GM12873 (cell line): Measurements from ENCODE around the gene DDX25.

Experiments
- CTCF ChIP-seq: IDR thresholded peaks from 2 replicates; pipeline ENCODE4 v1.5.1; 2012; ENCODE audit warnings: low read depth, mild to moderate bottlenecking, moderate library complexity, low read length, control low read depth; ENCODE audit not compliant: insufficient read depth; ENCODE audit errors: missing control alignments

DDX25 gene

DNA sequence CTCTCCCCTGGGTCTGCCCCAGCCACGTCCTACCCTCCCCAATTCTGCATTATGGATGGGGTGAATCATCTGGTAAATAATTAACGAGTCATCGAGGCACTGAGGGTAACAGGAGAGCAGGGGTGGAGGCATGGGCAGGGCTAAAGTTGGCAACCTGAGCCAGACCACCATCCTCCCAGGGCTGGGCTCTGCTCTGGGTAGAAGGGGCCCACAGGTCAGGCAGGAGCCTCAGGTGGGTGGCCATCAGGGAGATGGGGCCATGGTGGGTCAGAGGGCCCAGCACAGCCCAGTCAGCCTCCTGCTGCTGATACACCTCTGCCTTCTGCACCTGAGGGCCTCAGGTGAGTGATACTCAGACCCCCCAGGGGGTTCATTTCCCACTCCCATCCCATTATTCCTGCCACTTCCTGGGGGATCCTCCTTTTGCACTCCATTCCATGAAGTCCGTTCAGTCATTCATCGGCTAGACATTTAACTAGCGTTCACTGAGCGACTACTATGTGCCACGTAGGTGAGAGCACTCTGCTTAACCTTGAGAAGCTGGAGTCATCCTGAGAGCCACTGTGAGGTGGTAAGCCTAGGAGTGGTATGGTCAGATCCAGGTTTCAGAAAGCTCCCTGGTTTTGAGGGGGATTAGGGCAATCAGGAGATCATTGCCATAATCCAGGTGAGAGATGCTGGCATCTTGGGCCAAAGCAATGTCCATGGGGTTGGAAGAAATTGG lies 41.7 kb downstream of the DDX25 start, which contains the start of gene VSIG10L2:
VSIG10L2 (plus strand) TSS at position 248 of the 724 bp plus-strand sequence; CDS start at position 260, 12 bp downstream.
- no peak for TF ChIP-seq CTCF

DNA sequence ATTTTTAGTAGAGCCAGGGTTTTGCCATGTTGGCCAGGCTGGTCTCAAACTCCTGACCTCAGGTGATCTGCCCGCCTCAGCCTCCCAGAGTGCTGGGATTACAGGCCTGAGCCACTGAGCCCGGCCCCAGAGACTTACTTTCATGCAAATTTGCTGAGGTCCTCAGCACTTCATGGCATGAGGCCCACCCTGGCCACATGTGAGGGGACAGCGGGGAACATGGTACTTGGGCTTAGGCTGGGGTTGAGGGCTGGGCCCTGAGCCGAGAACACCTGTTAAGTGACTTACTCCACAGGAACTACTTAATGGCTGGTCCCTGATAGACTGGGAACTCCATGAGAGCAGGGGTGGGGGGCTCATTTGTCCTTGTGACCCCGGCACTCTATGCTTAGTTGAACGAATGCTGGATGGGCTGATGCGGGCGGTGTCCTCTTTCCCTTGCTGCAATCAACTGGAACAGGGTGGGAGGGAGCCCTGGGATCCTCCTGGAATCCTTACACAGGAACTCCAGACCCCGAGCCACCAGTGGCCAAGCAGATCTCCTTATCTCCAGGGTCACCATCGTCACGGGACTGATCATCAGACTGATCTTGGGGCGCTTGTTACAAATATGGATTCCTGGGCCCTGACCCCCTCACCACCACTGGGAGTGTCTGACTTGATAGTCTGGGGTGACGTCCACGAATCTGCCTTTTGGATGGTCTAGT lies 42.6 kb downstream of the DDX25 start:
- no peak for TF ChIP-seq CTCF

DNA sequence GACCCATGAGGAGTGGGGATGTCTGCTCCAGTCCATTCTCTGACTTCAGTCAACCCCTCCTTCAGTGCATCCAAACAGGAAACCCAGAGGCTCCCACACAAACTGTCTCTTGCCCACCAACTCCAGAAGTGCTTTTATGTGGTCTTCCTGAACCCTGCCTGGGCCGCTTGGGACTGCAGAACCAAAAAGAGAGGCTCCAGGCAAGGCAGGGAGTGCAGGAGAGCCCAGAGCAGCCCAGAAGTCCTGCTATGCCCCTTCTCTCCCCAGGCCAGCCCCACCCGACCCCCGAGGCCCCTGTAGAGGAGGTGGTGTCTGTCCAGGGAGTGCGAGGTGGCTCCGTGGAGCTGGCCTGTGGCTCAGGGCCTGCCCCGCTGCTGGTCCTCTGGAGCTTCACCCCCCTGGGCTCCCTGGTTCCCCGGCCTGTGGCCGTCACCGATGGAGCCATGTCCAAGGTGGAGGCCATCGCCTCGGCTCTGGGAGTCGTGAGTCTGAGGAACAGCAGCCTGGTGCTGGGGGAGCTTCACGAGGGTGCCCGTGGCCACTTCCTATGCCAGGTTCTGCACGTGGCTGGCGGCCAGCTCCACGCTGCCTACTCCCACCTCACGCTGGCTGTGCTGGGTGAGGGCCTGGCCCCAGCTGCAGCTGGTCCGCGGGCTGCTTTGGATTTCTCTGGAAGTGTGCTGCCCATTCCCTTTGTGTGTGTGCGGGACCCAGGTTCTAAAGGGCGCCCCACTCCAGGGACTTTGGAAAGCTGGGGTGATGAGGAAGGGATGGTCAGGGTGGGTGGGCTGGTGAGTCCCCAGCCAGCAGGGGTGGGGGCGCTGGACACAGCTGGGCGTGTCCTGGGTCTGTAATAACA lies 43.3 kb downstream of the DDX25 start:
- no peak for TF ChIP-seq CTCF

DNA sequence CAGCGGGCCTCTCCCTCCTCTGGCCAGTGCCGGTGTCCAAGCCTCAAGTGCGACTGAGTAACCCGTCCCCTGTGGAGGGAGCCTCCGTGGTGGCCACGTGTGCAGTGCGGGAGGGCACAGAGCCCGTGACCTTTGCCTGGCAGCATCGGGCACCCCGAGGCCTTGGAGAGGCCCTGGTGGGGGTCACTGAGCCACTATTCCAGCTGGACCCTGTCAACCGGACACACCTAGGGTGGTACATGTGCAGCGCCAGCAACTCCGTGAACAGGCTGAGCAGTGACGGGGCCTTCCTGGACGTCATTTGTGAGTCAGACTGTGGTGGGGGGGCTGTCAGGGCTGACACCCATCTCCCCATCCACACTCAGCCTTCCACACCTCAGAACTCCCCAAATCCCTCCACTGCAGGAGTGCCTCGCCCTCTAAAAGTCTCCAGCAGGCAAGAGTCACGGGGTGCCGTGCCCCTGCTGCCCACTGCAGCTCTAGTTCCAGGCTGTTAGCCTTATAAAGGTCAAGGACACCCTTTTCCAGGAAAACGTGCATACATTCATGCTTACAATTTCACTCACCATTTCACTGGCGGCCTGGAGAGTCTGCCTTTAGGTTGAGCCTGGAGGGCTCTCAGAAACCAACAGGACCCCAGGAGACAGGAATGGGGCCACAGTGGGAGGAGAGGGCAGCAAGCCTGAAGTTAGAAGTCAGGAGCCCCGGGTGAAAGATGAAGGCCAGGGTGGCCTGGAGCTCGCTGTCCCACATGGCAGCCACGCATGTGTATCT lies 44.2 kb downstream of the DDX25 start:
- no peak for TF ChIP-seq CTCF

DNA sequence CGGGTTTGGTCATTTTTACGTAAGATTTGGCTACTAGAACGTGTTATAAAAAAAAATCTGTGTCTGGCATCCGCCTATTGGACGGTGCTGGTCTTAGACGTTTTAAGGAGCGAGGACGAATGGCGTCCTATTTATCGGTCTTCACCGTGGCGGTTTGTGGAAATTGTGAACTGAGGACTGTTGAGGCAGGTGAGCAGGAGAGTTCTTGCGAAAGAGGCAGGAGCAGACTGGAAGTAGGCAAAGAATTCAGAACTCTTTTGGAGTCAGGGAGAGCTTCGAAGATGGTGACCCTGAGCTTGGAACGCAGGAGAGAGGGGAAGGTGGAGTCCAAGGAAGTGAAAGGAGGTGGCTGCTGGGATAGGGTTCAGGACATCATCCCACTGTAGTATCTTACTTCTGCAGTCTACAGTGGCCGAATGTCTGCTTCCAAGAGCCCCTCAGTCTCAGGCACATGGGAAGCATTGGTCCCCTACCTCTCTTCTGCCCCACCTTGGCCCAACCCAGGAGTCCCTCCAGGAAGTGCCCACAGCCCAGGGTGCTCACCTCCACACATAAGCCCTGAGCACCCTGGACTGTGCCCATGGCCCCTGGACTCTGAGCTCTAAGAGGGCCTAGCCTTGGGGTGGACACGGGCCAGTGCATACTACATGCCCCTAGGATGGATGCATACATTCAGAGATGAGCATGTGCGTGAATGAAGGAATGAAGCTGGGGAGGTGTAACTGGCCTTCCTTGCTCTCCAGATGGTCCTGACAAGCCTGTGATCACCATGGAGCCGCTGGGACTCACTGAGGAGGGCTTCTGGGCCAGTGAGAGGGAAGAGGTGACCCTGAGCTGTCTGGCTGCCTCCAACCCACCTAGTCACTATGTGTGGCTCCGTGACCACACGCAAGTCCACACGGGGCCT lies 45.2 kb downstream of the DDX25 start:
- TF ChIP-seq CTCF = no peak

- TF ChIP-seq CTCF = no peak
These were observed 45.8 kb downstream of the DDX25 start for GRCh38 chr11:125950178-125950490.
